NCI-H774 (cell line): ENCODE data around the gene LTBP4.

Experiments used
- DNase-seq: peaks from one replicate; lab custom pipeline; 2025; lab: John Stamatoyannopoulos, UW

Gene LTBP4

GRCh38 chr19:40663695-40664692 is 62.8 kb downstream of the LTBP4 start:
- DNase-seq = no peak

- no peak for DNase-seq
Measured at GRCh38 chr19:40666803-40667438, 65.8 kb downstream of the LTBP4 start.

- no peak for DNase-seq
Measured at GRCh38 chr19:40667602-40668001, 66.4 kb downstream of the LTBP4 start.

- DNase-seq = no peak
Measured at GRCh38 chr19:40668991-40669614, 67.9 kb downstream of the LTBP4 start.

- DNase-seq = no peak
Measured at GRCh38 chr19:40671404-40671803, 70.2 kb downstream of the LTBP4 start.

DNA sequence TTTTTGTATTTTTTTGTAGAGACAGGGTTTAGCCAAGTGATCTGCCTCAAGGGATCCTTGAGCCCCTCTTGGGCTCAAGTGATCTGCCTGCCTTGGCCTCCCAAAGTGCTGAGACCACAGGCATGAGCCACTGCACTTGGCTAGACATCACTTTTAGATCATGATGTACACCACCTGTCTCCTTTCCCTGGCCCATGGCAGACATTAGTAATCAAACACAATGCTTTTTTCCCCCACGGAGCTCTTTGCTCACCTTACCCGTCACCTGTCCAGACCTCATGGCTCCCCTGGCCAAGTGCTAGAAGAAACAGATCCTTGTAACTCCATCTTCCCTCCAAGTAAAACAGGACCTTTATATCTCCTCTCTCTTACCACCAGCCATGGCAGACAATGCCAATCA is 70.9 kb downstream of the LTBP4 start:
- DNase-seq = no peak

DNA sequence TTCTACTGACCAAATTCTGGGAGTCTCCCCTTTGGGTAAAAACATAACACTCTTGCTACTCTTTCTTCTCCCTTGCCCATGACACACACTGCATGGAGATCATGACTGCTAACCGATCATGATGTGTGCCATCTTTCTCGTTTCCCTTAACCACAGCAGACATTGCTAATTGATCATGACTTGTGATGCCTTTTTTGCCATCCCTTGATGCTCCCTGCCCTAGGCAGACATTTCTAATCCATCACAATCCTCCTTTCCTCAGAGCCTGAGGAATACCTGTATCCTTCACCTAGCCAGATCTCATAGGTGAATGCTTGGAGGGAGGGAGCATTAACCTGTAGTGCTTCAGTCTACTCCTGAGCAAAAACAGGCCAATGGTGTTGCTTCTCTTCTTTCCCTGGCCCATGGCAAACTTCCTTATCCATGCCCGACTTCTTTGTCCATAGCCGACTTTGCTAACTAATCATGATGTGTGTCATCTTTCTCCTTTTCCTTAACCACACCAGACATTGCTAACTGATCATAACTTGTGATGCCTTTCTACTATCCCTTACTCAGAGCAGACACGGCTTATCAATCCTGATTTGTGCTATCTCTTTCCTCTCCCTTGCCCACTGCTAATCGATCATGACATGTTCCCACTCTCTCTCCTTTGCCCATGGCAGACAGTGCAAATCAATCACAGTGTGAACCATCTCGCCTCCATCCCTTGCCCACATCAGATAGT is 71.6 kb downstream of the LTBP4 start:
- no peak for DNase-seq

- no peak for DNase-seq
Measured at GRCh38 chr19:40673397-40673796, 72.2 kb downstream of the LTBP4 start.

DNA sequence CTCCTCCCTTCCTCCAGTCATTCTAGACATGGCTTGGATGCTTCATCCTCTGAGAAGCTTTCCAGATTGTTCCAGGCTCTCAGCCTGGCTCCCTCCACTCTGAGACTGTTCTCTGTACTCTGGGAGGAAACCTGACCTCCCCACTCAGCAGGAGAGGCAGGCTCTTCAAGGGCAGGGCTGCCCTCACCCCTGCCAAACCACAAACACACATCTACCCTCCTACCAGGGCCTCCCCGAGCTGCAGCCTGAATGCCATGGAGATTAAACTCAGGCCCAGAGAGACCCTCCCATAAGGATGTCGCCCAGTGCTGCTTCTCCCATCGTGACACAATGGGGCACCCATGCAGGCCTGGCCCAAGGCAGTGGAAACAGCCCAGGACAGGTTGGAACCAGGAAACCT is 73.1 kb downstream of the LTBP4 start:
- no peak for DNase-seq

GRCh38 chr19:40677156-40677555 is 76.0 kb downstream of the LTBP4 start:
- DNase-seq = no peak
